NOMO-1 (cell line): ENCODE data around the gene RORC.
"Not testable (repeated sequence)": the region's sequence is repeated elsewhere in the genome, so short reads cannot be mapped to it uniquely, and the experiment has no call there.

Source experiments
- DNase-seq, 2 experiments: peaks; one replicate each; lab custom pipeline; 2025; ENCODE audit not compliant: unreplicated experiment in 2 of 2; lab: John Stamatoyannopoulos, UW

Gene RORC

GRCh38 chr1:151780736-151781135, 50.9 kb downstream of the RORC start:
- DNase-seq, result peak in 1 of 2 experiments; percentile 10

GRCh38 chr1:151779852-151780251, 51.8 kb downstream of the RORC start:
- no peak for DNase-seq

DNA sequence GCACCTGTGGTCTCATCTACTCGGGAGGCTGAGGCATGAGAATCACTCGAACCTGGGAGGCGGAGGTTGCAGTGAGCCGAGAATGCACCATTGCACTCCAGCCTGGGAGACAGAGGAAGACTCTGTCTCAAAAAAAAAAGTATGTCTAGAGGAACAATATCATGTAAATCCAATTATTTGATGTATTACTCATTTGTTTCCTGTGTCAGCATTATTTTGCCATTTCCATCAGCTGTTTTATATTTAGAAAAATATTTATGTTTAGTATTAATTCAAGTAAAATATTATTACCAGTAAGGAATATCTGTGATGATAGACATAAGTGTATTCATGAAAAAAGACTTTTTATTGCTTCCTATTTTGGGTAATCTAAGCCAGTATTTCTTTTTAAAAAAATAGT, 54.3 kb downstream of the RORC start:
- no peak for DNase-seq

- no peak for DNase-seq
Measured at GRCh38 chr1:151776665-151777062, 54.9 kb downstream of the RORC start.

DNA sequence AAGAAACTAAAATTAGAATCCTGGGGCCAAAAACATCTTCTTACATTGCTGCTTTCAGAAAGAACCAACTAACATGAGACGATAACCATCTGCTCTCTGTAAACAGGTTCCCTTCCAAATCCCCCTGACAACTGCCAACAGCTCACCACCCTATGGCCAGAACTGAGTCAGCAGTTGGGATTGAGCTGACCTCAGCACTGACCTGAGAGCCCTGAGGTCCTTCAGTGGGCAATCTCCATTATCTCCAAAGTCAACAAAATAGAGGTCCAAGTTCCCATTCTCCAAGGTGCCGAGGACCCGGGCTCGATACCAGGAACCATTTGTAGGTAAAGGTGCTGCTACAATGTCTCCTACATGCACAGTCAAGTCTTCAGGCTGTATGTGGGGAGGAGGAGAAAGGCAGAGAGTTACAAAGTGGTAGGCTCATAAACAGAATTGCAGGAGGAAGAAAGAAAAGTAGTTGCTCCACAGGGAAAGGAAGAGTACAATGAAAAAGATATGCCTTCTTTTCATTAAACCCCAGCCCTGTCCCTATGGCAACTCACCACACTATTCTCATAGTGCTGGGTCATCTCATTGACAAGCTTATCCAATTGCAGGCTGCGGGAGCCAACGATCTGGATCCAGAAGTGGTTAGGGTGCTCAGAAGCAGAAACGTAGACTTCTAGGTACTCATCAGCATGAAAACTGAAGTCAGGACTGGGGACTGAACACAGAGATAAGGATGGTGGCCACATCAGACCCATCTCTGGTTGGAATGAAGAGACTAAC, 55.5 kb downstream of the RORC start:
- DNase-seq, result no peak

DNA sequence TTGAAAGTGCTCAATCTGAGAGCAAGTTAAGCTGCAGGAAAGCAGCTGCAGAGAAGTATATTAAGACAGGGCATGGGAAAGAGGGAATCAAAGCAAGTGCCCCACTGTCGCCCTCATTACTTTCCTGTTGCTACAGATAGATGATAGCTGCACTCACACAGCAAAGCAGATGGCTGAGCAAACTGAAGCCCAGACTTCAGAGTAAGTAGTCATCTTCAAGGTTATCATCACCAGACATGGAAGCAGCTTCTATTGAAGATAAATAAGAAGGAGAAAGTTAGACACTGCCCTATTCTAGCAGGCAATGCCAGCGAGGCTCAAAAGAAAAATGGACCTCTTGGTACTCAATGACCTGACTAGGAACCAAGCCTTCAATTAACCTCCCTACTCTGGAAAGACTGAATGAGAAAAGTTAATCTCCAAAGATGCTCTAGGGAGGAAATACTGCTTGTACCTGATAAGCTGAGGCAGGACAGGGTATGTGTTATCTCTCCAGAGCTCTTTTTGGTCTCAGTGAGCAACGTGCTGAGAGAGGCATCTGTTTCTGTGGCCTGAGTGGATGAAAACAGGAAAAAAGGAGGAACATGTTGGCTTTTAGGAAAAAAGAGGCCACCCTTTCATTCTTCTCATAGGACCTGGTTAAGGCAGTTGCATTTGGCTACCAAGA, 57.2 kb downstream of the RORC start:
- no peak for DNase-seq

DNA sequence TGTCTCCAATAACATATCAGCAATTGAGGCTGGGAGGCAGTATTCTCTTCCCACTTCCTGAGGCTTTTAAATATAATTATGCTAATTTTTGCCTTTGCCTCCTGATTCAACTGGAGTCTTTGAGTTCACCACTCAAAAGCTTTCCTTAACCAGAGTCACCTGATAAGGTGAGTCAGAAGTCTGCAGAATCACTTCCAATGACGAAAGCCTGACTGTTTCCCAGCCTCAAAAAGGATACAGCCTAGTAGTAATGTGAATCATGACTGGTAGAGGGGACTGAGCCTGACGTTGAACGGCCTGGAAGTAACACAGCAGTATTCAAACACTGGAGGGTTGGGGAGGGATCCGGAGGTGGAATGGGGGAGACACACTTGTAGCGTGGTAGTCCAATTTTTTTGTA, 57.9 kb downstream of the RORC start:
- DNase-seq, result no peak

- not testable (repeated sequence) for DNase-seq
Measured at GRCh38 chr1:151769270-151769669, 62.3 kb downstream of the RORC start.

- not testable (repeated sequence) for DNase-seq
Measured at GRCh38 chr1:151768351-151769066, 63.1 kb downstream of the RORC start.

- DNase-seq, result no peak
Measured at GRCh38 chr1:151763990-151764389, 67.6 kb downstream of the RORC start.

- peak; percentile 79 to 81 for DNase-seq
Measured at GRCh38 chr1:151762941-151763921, 68.4 kb downstream of the RORC start, which contains the start of gene MRPL9. Gene MRPL9 (minus strand): TSS chr1:151763496. CDS start chr1:151763479, 17 bp downstream.

GRCh38 chr1:151760597-151761385, 70.8 kb downstream of the RORC start:
- DNase-seq, result no peak

- DNase-seq, result no peak
Measured at GRCh38 chr1:151759241-151759640, 72.4 kb downstream of the RORC start.

GRCh38 chr1:151756291-151756690, 75.3 kb downstream of the RORC start:
- DNase-seq, result no peak
